HG03469 (cell line): ENCODE data around the gene LRFN5.

Source experiments
- ATAC-seq: cut with Tn5 transposase; IDR thresholded peaks from one replicate; pipeline ENCODE4 v1.9.1; 2021; ENCODE audit warnings: mild to moderate bottlenecking, moderate library complexity, moderate number of reproducible peaks; ENCODE audit not compliant: unreplicated experiment

LRFN5 gene

DNA sequence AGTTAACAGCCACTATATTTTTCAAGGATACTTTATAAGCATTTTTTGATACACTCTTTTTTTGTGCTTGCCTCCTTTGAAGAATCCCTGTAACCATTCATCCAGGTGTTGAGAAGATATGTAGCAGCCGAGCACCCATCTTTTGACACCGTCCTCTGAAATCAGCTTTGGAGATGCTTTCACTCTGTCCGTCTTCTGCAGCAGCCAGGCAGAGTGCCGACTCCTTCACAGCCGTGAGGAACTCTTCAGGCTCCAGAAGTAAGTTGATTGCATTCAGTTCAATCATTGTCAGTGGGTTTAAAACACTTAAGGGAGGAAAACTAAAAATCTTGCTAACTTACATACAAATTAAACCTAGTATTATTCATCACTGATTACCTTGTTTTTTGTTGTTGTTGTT lies 160.1 kb downstream of the LRFN5 start:
- ATAC-seq: no peak

DNA sequence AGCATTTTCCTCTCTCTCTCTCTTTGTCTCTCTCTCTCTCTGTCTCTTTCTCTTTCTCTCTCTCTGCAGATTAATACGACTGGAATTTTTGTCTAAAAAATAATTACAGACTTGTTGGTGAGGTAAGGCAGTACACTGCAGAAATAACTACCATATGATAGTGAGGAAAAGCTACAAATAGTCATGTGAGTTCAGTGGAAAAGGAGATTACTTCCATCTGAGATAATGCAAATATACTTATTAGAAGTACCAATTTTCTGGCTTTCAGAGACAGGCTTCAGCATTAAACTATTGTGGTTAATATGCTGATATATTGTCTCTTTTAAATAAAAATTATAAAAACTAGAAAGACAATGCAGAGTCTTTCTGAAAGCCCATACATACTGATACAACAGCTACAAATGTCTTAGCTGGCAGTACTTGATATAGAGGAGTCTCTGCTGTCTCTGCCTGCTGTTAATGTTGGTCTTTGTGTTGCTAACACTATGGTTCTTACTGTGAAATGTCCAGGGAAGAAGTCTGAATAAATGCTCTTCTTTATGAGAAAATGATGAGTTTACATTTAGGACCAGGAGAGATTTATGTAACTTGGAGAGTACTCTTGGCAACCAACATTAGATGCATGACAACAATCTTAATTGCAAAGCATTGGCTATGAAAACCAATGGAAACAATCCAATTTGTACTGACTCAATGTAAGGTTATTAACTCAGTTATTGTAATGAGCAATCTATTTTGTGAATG lies 167.0 kb downstream of the LRFN5 start:
- no peak for ATAC-seq

DNA sequence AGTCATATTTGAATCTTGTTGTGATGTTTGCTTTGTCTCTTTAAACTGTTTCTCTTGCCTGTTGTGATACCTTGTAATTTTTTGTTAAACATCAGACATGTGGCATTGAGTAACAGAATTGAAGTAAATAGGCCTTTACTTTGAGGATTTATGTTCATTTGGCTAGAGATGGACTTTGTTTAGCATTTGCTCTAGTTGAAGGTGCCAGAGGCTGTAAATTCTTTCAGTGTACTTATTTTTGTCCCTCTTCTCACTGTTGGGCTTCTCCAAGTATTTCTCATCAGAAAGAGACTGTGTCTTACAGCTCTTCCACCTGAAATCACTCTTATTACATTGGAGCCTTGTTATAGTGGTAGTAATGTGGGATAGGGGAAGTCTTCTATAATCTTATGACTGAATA lies 175.8 kb downstream of the LRFN5 start:
- no peak for ATAC-seq

DNA sequence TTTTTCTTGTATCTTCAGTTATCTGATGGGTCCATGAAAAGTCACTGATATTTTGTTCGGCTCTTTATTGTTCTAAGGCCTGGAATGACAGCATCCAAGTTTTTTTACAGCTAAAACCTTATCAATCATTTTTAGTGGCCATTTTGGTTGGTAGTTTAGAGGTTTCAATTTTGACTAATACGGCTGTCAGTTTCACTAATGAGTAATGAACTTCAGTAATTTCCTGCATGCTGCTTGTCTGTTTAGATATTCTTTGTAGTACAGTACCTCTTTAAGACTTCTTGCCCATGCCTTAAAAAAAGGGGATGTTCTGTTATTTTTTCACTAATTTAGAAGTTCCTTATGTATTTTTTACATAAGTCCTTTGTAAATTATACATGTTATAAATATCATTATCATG lies 176.7 kb downstream of the LRFN5 start:
- no peak for ATAC-seq

DNA sequence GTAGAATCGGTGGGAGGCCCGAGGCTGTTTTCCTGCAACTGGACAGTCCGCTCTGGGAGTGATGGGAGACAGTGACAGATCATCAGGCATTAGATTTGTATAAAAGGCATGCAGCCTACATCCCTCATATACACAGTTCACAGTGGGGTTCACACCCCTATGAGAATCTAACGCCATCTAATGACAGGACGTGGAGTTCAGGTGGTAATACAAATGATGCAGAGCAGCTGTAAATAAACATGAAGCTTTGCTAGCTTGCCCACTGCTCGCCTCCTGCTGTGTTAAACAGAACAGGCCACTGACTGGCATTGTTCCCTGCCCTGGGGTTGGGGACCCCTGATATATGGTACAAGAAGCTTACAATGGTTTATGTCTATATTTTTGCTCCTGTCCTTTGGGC lies 179.0 kb downstream of the LRFN5 start:
- ATAC-seq: no peak

DNA sequence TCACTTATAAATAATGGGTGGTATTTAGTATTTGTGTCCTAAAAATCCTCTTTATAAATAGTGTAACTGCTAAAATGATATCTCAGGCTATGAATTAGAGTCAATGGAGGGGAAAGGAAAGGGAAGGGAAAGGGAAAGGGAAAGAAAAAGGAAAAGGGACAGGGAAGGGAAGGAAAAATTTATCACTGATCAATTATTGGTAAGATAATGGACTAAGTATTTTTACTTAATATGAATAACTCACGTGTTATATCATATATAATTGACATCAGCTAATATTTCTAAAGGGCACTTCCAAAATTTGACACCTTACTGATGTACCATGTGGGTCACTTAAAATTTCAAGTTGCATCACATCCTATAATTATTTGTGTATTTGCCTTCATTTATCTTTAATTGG lies 193.1 kb downstream of the LRFN5 start:
- no peak for ATAC-seq

DNA sequence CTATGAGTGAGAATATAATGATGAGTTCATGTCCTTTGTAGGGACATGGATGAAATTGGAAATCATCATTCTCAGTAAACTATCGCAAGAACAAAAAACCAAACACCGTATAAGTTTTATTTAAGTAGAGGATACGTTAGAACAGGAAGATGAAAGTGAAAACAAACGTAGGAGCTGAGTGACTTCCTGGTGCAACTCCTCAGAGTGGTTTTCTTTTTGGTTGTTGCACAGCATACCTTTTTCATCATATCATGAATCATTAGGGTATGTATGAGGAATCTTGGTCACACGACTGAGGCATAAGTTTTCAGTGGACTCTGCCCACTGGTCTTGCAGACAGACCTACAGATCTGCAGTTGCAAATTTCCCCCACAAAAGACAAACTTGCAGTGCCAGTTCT lies 199.0 kb downstream of the LRFN5 start:
- ATAC-seq: no peak

DNA sequence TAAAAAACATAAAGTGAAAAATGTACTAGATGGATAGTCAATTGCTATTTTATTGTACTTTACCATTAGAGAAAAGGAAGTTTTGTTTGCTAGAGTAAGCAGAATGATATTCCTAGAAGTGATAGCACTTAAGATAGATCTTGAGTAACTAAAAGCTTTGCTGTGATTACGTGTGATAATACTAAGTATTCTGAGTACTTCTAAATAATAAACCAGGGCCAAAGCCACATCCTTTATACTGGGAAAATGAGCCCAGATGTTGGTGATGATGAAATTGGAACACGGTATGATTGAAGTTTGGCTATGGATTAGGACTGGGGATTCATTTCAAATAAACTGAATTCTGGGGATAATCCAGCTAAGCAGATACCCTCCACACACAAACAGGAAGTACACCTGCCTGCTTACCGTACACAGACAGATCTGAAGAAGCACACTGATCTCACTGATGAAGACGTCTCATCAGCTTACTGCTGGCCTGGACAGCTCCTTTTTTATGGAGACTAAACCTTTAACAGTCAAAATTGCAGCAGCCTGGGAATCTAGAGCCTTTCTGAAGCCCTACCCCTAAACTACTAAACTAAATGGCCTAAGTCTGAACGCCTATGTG lies 199.8 kb downstream of the LRFN5 start:
- no peak for ATAC-seq

DNA sequence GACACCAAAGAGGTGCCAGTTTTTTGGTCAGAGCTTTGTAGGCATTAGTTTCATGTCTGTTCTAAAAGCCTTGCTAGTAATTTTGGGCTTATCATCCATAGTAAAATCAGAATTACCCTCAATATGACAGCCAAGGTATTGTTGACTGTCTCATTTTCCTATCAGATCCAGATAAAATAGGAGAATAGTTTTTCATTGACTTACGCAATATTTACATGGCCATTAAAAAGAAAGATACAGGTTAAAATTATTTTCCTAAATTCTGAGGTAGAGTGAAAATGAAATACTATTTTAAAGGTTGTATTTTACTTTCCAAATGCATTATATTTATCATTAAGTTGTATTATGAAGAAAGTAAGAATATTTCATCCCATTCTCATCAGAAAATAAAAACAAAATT lies 203.7 kb downstream of the LRFN5 start:
- no peak for ATAC-seq

DNA sequence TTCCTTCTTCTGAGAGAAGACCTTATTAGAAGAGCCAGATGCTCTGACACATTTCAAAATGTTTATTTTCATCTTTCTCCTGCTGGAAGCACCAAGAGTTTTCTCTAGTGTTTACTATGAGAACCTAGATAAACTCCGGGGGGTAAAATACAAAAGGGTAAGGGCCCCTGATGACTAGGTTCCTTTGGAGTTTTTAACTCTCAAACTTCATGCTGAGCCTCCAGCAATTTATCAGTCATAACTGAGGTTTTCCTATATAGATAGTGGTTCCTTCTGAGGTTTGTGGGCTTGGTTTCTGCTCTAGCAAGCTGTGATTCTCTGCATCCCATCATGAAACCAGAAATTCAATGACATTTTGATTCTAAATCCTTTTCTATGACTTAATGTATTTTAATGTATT lies 210.9 kb downstream of the LRFN5 start:
- ATAC-seq: no peak

DNA sequence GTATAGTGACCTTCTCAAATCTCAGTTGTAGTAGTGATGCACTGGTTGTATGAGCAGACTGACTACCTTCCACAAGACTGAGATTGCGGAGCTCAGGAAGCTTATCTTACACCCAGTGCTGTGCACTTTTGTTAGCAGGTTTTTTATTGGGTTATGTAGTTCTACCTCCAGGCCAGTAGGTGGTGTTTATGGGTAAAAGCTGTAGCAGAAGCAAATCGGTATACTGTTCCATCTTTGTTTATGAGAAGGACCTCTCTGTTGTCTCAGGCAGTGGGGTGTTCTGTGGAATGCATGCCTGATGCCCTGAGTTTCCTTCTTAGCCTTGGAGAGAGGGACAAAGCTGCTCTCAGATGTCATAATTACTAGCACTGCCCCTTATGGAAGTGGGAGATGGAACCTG lies 217.8 kb downstream of the LRFN5 start:
- ATAC-seq: no peak

DNA sequence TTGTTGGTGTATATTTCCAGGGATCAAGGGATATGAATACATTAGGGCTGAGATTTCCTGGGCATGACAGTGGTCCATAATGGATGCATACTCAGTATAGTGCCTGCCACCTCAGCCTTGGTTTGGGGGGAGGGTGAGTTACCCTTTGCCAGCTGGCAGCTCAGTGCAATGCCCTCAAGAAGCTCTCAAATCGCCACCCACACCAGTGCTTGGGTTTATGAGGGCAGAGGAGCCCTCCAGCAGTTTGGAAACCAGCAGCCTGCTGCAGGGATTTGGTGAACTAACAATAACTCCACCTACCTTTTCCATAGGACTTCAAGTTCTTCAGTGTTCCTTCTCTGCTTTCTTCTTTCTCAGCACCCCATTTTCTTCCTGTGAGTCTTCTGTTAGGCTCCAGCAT lies 218.9 kb downstream of the LRFN5 start:
- no peak for ATAC-seq

DNA sequence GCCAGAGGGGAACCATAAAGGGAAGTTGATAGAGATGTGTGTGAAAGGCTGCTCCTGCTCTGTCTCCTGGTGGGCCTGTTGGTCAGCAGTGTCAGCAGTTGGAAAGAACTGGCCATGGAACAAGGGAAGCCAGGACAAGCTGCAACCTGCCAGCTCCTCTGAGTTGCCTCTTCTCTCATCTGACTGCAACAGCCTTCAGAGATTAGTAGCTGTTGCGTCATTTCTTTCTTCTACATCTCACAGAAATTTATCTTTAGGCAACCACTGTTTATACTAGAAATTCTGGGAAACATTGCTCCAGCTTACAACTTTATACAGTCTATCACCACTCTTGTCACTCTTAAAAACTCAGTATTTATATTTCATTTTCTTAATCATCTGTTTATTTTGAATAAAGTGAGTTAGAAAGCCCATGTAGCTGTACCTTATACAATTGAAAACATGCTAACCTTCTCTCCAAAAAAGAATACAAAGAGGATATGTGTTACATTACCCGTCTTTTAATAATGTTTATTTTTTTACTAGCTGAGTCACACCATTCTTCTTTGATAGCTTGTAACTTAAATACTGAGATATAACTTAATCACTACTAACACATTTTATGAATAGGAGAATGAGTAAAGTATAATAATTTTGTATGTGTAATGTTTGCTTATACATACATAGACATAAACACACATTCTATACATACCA lies 224.2 kb downstream of the LRFN5 start:
- ATAC-seq: no peak

DNA sequence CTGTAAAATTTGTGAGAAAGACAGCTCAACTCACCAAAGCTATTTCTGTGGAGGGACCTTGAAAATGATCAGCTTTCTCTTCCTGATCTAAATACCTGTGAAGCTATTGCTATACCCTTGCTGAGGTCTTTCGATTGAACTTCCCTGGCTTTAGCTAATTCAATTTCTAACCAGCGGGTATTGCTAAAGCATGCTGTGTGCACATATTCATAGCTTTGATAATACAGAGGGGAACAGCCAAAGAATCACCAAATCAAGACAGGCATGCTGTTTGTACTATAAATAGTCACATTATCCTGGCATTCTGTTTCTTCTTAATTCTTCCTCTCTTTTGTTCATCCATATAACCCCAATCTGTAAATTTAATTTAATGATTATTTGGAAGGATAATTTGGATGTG lies 233.0 kb downstream of the LRFN5 start:
- no peak for ATAC-seq

DNA sequence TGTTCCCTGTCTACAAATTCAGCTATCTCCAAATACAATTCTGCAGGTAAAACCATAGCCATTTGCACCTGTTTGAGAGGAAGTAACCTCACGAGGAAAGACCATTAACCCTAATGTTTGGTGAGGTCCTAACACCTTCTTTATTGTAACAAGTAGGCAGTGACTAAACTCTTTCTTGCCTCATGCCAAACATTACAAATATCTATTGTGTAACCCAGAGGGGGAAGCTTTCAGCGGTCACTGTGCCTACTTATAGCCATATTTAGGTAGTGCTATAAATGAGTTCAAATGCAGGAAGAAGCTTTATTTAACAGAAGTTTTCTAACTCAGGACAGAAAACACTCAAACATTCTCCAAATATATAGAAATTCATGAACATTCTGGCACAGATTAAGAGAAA lies 252.7 kb downstream of the LRFN5 start:
- no peak for ATAC-seq

DNA sequence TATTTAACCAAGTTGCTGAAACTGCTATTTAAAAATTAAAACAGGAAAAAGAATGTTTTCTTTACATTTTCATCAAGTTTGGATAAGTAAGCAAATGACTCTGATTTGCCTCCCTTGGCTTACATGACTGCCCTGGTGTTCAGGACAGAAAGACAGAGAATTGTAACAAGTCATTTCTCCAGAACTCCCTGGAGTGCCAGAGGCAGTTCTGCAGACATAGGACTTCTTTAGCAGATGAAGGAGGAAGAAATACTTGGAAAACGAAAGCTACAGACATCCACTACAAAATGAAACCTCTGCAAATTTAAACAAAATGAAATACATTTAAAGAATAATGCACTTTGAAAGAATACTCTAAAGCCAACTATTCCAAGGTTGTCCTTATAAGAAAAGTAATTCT lies 253.9 kb downstream of the LRFN5 start:
- ATAC-seq: no peak

DNA sequence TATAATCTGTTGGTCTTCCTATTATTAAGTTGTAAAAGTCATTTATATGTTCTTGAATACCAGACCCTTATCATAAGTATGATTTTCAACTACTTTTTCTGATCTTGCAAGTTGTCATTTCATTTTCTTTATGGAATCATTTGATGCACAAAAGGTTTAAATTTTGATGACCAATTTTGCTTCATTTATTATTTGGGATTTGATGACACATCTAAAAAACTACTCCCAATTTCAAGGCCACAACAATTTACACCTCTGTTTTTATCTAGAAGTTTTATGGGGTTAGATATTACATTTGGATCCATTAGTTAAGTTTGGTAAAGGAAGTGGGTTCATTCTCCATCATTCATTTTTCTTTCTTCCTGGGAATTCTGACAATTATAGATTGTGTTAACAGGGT lies 259.2 kb downstream of the LRFN5 start:
- no peak for ATAC-seq

DNA sequence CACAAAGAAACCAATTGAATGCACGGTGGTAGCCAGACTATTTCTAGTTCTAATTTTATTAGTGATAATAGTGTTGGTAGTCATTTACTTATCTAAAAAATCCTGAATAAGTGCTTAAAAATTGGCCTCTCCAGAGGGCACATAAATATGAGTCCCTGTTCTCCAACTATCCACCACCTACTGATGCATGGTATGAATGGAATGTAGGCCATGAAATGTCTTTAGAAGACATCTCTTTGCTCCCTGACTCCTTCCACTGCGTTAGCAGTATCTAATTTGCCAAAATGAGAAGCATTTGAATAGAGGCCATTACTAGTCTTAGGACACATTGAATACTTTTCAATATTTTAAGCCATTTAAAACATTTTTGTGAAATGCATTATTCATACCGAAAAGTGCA lies 261.7 kb downstream of the LRFN5 start:
- no peak for ATAC-seq

DNA sequence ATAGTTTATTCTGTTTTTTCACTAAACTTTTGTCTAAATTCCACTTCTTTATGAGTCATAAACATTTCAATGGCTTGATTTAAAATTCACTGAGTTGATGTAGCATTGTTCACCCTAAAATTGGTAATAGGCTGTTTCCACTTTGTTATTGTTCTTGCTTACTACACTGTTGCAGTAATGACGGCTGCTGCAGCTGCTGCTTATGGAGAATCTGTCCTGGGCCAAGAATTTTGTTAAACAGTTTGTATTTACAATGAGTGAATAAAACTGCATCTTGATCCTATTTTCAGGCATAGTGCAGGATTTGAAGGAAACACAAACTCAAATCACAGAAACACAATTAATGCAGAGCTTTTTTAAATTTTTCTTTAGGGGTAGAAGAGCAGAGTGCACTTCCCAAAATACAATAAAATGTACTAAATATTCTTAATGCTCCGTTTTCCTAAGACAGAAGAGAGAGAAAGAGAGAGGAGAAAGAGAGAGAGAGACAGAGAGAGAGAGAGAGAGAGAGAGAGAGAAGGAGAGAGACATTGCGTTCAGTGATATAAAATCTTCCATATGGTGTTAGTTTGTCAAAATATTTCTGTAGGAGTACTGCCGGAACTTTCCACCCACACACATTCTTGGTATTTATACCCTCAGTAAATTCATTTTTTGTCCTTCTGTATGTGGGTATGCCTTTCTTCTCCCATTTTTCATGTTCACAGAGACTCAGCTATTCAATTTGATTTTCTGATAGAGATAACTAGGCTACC lies 266.4 kb downstream of the LRFN5 start:
- ATAC-seq: no peak

DNA sequence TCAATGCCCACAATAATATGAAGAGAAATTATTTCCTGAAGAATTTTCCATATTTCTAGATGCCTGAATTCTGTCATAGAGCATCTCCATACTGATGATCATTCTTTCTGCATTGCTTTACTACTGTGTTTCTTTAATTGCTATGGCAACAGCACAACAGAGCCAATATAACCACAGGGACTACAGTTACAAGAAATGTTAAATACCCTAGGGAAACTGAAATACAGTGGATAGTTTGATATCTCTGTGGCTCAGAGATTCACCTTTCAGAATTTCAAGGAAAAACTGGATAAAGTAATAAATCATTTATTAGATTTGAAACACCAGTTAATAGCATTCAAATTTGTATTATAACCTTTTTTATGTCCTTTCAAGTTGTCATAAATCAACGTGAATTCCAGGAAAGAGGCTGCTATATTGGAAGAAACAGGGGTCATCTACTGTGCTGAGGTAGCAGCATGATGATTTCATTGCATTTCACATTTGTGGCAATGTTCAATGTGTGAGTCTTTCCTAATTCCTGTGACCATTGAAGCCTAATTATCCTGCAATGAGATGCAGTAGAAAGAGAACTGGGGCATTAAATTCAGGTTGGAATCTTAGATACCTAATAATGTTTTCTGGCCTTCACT lies 267.1 kb downstream of the LRFN5 start:
- ATAC-seq: no peak

DNA sequence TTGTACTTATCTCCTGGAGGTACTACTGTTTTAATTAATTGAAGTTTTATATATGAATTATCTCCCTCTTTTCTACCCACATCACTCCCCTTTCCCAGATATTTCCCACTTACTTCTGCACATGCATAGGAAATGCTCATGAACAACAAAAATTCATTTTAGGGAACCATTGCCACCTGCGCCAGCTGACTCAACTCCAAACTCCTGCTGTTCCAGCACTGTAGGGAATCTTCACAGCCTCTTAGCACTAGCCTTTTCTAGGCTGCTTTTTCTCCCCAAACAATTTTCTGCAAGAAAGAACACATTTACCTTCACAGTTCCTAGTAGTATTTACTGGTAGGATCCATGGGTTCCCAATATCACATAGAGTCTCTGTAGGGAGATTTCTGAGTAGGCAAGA lies 268.4 kb downstream of the LRFN5 start:
- no peak for ATAC-seq
